GM23248 (cell line): ENCODE measurements around the gene TBC1D3H.
"Not testable (repeated sequence)": the region's sequence is repeated elsewhere in the genome, so short reads cannot be mapped to it uniquely, and the experiment has no call there.

Experiments
- EZH2 ChIP-seq: fragments of 200-600 bp; sonication (generic); IDR thresholded peaks from 2 replicates; pipeline ENCODE4 v1.6.1; 2018; ENCODE audit warnings: antibody characterized with exemption, mild to moderate bottlenecking; ENCODE audit not compliant: insufficient read depth, poor library complexity, severe bottlenecking
- EZH2phosphoT487 ChIP-seq: fragments of 200-600 bp; sonication (generic); IDR thresholded peaks from 2 replicates; pipeline ENCODE4 v1.6.1; 2018; ENCODE audit warnings: antibody characterized with exemption, moderate library complexity, mild to moderate bottlenecking, low read depth; ENCODE audit not compliant: insufficient read depth

DNA sequence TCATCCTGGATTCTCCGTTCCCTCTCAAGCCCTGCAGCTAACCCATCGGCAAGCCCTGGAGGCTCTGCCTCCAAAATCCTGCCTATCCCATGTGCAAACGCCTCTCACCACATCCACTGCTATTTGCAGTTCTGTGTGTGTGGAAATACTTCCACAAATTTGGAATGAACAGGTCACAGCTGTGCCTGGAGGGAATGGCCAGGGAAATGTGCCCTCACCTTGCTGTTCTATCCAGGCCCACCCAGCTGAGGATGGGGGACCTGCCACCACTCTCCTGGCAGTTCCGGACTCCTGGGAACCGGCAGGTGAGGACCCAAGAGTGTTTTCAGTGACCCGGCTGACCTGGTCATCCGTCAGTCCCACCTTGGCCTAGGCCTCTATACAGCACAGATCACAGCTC is 12.3 kb downstream of the TBC1D3H start:
- not testable (repeated sequence) for TF ChIP-seq EZH2phosphoT487, EZH2
